Stomach (tissue), 4 donors: Measurements from ENCODE around the gene HOXD13.

Experiments
- POLR2AphosphoS5 ChIP-seq, 3 donors: sonication (generic); formaldehyde crosslinking; IDR thresholded peaks; one replicate each; pipeline ENCODE4 v1.6.1; 2016; ENCODE audit warnings: antibody characterized with exemption in 3 of 3
- TF ChIP-seq, protein P1 (sequence below), 7 experiments: fragments of 450-650 bp in 4 of 7; fragments of 200-600 bp in 3 of 7; sonication (generic) in 3 of 7; IDR thresholded peaks; one replicate each; pipeline ENCODE4 v1.5.1; 2016 to 2019; ENCODE audit warnings: antibody characterized with exemption in 7 of 7, control low read depth in 2 of 7, mild to moderate bottlenecking in 1 of 7

DNA sequence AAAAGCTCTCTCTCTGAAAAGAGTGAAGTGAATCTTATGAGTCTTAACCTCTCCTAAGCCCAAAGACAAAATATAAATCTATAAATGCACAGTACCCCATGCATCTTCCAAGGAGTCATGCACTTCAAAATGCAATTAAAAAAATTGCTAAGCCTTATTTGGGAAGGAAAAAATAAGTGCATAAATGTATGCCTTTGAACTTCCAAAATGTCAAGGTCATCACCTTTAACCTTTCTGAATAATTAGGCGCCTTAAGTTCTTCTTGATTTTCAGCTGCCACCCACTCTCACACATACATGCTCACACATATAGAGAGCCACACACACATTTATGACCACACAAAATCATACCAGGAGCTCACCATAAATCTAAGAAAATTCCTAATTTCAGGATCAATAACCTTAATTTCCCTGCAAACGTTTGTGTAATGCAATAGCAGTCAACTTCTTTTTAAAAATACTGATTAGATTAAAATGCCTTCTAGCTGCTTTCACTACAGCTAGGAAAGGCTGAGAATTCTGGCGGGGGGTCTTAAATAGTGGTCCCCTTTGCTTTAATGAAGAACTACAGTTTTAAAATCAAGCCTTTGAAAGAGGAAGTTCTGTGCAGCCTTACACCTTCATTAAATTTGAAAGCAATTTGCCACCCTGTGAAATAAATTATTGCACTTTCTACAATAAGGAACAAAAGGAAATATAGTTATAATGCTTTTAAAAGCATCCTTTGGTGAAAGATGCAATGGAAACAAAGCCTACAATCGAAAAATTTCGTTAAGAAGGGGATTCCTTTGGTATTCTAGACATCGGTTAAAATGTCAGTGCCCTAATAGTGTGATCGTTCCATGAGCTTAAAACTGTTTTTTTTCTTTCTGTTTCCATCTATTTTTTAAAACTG is 18.1 kb downstream of the HOXD13 start:
- no peak for TF ChIP-seq POLR2AphosphoS5 (IDR thresholded peaks at IDR 0.05)
- TF ChIP-seq, protein P1, sequence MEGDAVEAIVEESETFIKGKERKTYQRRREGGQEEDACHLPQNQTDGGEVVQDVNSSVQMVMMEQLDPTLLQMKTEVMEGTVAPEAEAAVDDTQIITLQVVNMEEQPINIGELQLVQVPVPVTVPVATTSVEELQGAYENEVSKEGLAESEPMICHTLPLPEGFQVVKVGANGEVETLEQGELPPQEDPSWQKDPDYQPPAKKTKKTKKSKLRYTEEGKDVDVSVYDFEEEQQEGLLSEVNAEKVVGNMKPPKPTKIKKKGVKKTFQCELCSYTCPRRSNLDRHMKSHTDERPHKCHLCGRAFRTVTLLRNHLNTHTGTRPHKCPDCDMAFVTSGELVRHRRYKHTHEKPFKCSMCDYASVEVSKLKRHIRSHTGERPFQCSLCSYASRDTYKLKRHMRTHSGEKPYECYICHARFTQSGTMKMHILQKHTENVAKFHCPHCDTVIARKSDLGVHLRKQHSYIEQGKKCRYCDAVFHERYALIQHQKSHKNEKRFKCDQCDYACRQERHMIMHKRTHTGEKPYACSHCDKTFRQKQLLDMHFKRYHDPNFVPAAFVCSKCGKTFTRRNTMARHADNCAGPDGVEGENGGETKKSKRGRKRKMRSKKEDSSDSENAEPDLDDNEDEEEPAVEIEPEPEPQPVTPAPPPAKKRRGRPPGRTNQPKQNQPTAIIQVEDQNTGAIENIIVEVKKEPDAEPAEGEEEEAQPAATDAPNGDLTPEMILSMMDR (IDR thresholded peaks at IDR 0.05) = no peak
